ENCODE results near the gene PHF21A. TPM values are rescaled to one million over a fixed set of nuclear protein-coding genes. Genes with fewer than 3 reads are reported as not detected.
"Not testable (repeated sequence)": the region's sequence is repeated elsewhere in the genome, so short reads cannot be mapped to it uniquely, and the experiment has no call there.

PHF21A gene
- total and polyA plus RNA-seq, 10 of the 15 experiments (the other 5 are each of a cell fraction or from before 2014, with no cell fraction given), result 2.6 to 37.2 (median 16.0) TPM

GRCh38 chr11:45981826-45982225 is 139.4 kb downstream of the PHF21A start:
- H3K4me2 ChIP-seq (ENCODE audit: control insufficient read depth, insufficient read depth); BruUV-seq (replicated peaks); H4K20me1 ChIP-seq (ENCODE audit: control insufficient read depth, insufficient read depth); H3K27me3 ChIP-seq (replicated peaks in 1 of 2; ENCODE audit: control insufficient read depth in 2 of 2, insufficient read depth in 2 of 2, low read length in 1 of 2); ATAC-seq; H3K4me3 ChIP-seq; H3K4me1 ChIP-seq (ENCODE audit: control insufficient read depth, insufficient read depth, low read length); in situ Hi-C loops (cut with MboI); DNase-seq (ENCODE audit: low read depth, low spot score); H3K79me2 ChIP-seq (ENCODE audit: control insufficient read depth, insufficient read depth, low read length); H3K36me3 ChIP-seq (ENCODE audit: control insufficient read depth in 2 of 2, insufficient read depth in 2 of 2, low read length in 1 of 2); intact Hi-C loops (cut with micrococcal nuclease; ENCODE audit: unreplicated experiment); H3K9me3 ChIP-seq (replicated peaks; ENCODE audit: control insufficient read depth, insufficient read depth, low read length); H3K27ac ChIP-seq (ENCODE audit: control insufficient read depth, insufficient read depth); H2AFZ ChIP-seq (ENCODE audit: control insufficient read depth, low read depth, low read length); FAIRE-seq; H3K9ac ChIP-seq (ENCODE audit: control insufficient read depth, insufficient read depth, low read length): not testable (repeated sequence)
- POLR2A ChIA-PET, result interaction anchor here (0.6 to 1.1 kb wide), 2 partner anchors 18 to 212 kb away, joined by 3 read pairs; no protein-coding TSS in a partner anchor
- SMC1A ChIA-PET (ENCODE audit: uncharacterized antibody, unreplicated experiment), result interaction anchor here (1.0 to 3.4 kb wide), 2 partner anchors 16 to 25 kb away, joined by 5 to 11 read pairs; no protein-coding TSS in a partner anchor
- CTCF ChIA-PET, result interaction anchor here (3.4 kb wide), 1 partner anchor 17 kb away, joined by 20 read pairs; no protein-coding TSS in a partner anchor
- RAD21 ChIA-PET (ENCODE audit: unreplicated experiment), result interaction anchor here (1.1 kb wide), 1 partner anchor 30 kb away, joined by 3 read pairs; no protein-coding TSS in a partner anchor
- 95% methylated on average over 5 of the region's 5 CpGs for WGBS (ENCODE audit: insufficient coverage, insufficient replicate concordance, low lambda C conversion rate, missing lambda C conversion rate)

GRCh38 chr11:45974806-45975205 is 146.4 kb downstream of the PHF21A start:
- TF ChIP-seq BHLHE40 (IDR thresholded peaks at IDR 0.05; ENCODE audit: borderline replicate concordance in 1 of 2, low read depth in 2 of 2, low read length in 1 of 2), result no peak
- no peak for TF ChIP-seq RUNX3 (IDR thresholded peaks at IDR 0.05; ENCODE audit: low read length)
- H3K4me1 ChIP-seq (ENCODE audit: control insufficient read depth, insufficient read depth, low read length), result no peaks in the 10 kb centered on the region
- H2AFZ ChIP-seq (ENCODE audit: control insufficient read depth, low read depth, low read length), result no peak overlapping the region
- intact Hi-C loops (cut with micrococcal nuclease; ENCODE audit: unreplicated experiment), result no loop called here
- H4K20me1 ChIP-seq (ENCODE audit: control insufficient read depth, insufficient read depth), result no peaks in the 10 kb centered on the region
- no peaks in the 10 kb centered on the region for H3K79me2 ChIP-seq (ENCODE audit: control insufficient read depth, insufficient read depth, low read length)
- ChIA-PET SMC1A (ENCODE audit: uncharacterized antibody, unreplicated experiment) (interaction anchor here (1.0 to 1.6 kb wide), 2 partner anchors 9 to 21 kb away, joined by 3 read pairs; no protein-coding TSS in a partner anchor), RAD21 (ENCODE audit: unreplicated experiment) (no interaction called here), POLR2A (no interaction called here), CTCF (interaction anchor here (0.6 to 2.5 kb wide), 2 partner anchors 10 to 29 kb away, joined by 3 to 14 read pairs; no protein-coding TSS in a partner anchor)
- WGBS (ENCODE audit: insufficient coverage, insufficient replicate concordance, low lambda C conversion rate, missing lambda C conversion rate), result 95% methylated on average over 1 of the region's 1 CpG
- no peaks in the 10 kb centered on the region for H3K9me3 ChIP-seq (replicated peaks; ENCODE audit: control insufficient read depth, insufficient read depth, low read length)
- H3K4me3 ChIP-seq, result no peak overlapping the region
- DNase-seq (ENCODE audit: low read depth, low spot score), result no peak
- H3K27me3 ChIP-seq (replicated peaks in 1 of 2; ENCODE audit: control insufficient read depth in 2 of 2, insufficient read depth in 2 of 2, low read length in 1 of 2), result no peaks in the 10 kb centered on the region
- no peak overlapping the region for H3K9ac ChIP-seq (ENCODE audit: control insufficient read depth, insufficient read depth, low read length)
- ATAC-seq, result no peak
- no peak overlapping the region for H3K27ac ChIP-seq (ENCODE audit: control insufficient read depth, insufficient read depth)
- H3K4me2 ChIP-seq (ENCODE audit: control insufficient read depth, insufficient read depth), result no peak overlapping the region
- no peak for FAIRE-seq
- H3K36me3 ChIP-seq (ENCODE audit: control insufficient read depth in 2 of 2, insufficient read depth in 2 of 2, low read length in 1 of 2), result peaks cover 6 to 12% of the 10 kb centered on the region in 2 experiments; a peak in 3 of 4 replicates
- in situ Hi-C loops (cut with MboI), result no loop called here
- BruUV-seq (replicated peaks), result no TSS peak

Measured in GM12878 (cell line).